Bronchial epithelial cell (primary cell): Measurements from ENCODE around the gene DDX46. TPM values are rescaled to one million over a fixed set of nuclear protein-coding genes. Genes with fewer than 3 reads are reported as not detected.

Experiments used
- DNase-seq: peaks from one replicate; pipeline ENCODE4 v3.0.0-alpha.2; 2010; ENCODE audit warnings: low read depth
- FAIRE-seq: peaks from 2 replicates; lab custom pipeline; 2011; peaks lifted over from hg19 to GRCh38; lab: Jason Lieb, UNC
- H3K27me3 ChIP-seq: 2 replicates; pipeline ENCODE4 v1.5.1; 2011; ENCODE audit warnings: low read length; ENCODE audit not compliant: control insufficient read depth, insufficient read depth
- H3K36me3 ChIP-seq: 2 replicates; pipeline ENCODE4 v1.5.1; 2011; ENCODE audit warnings: low read length; ENCODE audit not compliant: control insufficient read depth, insufficient read depth
- H3K4me3 ChIP-seq: 2 replicates; pipeline ENCODE4 v1.5.1; 2011; ENCODE audit warnings: mild to moderate bottlenecking, low read depth, low read length, control low read depth
- CTCF ChIP-seq: IDR thresholded peaks from 2 replicates; pipeline ENCODE4 v1.5.1; 2011; ENCODE audit warnings: mild to moderate bottlenecking, moderate library complexity, low read length, control low read depth, inconsistent platforms; ENCODE audit not compliant: insufficient read depth, severe bottlenecking
- total RNA-seq: library from RNA; depleted of rRNA; stranded (reverse); fragments of >200 nt; gene quantifications from 2 replicates; pipeline ENCODE4 v1.2.1, GENCODE V29; 2014

Gene DDX46
- total RNA-seq, 1 donor from 2014 or later, result 10.8 TPM

- H3K27me3 ChIP-seq, result no peaks in the 10 kb centered on the region
- no peak overlapping the region for H3K4me3 ChIP-seq
- FAIRE-seq (no peak), DNase-seq (no peak)
- H3K36me3 ChIP-seq, result peaks cover 1% of the 10 kb centered on the region
- TF ChIP-seq CTCF, result no peak
Observed at GRCh38 chr5:134803821-134804220, 45.2 kb downstream of the DDX46 start.

- H3K4me3 ChIP-seq, result no peak overlapping the region
- H3K27me3 ChIP-seq, result no peaks in the 10 kb centered on the region
- TF ChIP-seq CTCF, result no peak
- FAIRE-seq, result no peak
- peaks cover 8% of the 10 kb centered on the region for H3K36me3 ChIP-seq
- no peak for DNase-seq
Observed at GRCh38 chr5:134813407-134813806, 54.8 kb downstream of the DDX46 start.

GRCh38 chr5:134813827-134814226, 55.2 kb downstream of the DDX46 start:
- Histone ChIP-seq H3K27me3 (no peaks in the 10 kb centered on the region), H3K4me3 (no peak overlapping the region), H3K36me3 (peaks cover 8% of the 10 kb centered on the region)
- FAIRE-seq, result no peak
- TF ChIP-seq CTCF, result no peak
- no peak for DNase-seq

GRCh38 chr5:134817006-134817405, 58.4 kb downstream of the DDX46 start:
- Histone ChIP-seq H3K4me3 (no peak overlapping the region), H3K27me3 (no peaks in the 10 kb centered on the region), H3K36me3 (peaks cover 7% of the 10 kb centered on the region)
- TF ChIP-seq CTCF, result no peak
- no peak for FAIRE-seq
- DNase-seq, result no peak

- H3K4me3 ChIP-seq, result no peak overlapping the region
- DNase-seq (no peak), FAIRE-seq (no peak)
- H3K27me3 ChIP-seq, result no peaks in the 10 kb centered on the region
- H3K36me3 ChIP-seq, result peaks cover 7% of the 10 kb centered on the region
- TF ChIP-seq CTCF, result no peak
Observed at GRCh38 chr5:134818776-134819175, 60.2 kb downstream of the DDX46 start.

- Histone ChIP-seq H3K4me3 (no peak overlapping the region), H3K36me3 (peaks cover 5% of the 10 kb centered on the region), H3K27me3 (no peaks in the 10 kb centered on the region)
- FAIRE-seq (no peak), DNase-seq (no peak)
- TF ChIP-seq CTCF, result no peak
Observed at GRCh38 chr5:134819407-134819963, 60.9 kb downstream of the DDX46 start.
